MG63 (cell line): ENCODE data around the gene CPD. TPM values are rescaled to one million over a fixed set of nuclear protein-coding genes. Genes with fewer than 3 reads are reported as not detected.
A peak's percentile ranks its signal among the peaks of the same experiment; 100 is the strongest.

Experiments
- DNase-seq: peaks from one replicate; pipeline ENCODE4 v3.0.0-alpha.2; 2020
- H3K27me3 ChIP-seq: fragments of 250-450 bp; sonication (Bioruptor Pico); 2 replicates; pipeline ENCODE4 v1.5.1; 2020; ENCODE audit warnings: mild to moderate bottlenecking, moderate library complexity
- H3K36me3 ChIP-seq: fragments of 250-450 bp; sonication (Bioruptor Pico); 2 replicates; pipeline ENCODE4 v1.5.1; 2020; ENCODE audit warnings: mild to moderate bottlenecking, moderate library complexity
- H3K4me3 ChIP-seq: fragments of 250-450 bp; sonication (Bioruptor Pico); 2 replicates; pipeline ENCODE4 v1.5.1; 2020; ENCODE audit warnings: mild to moderate bottlenecking, moderate library complexity
- H3K9me3 ChIP-seq: fragments of 250-450 bp; sonication (Bioruptor Pico); 2 replicates; pipeline ENCODE4 v1.5.1; 2020; ENCODE audit warnings: mild to moderate bottlenecking, moderate library complexity
- total RNA-seq: library from RNA; depleted of rRNA; stranded (reverse); fragments of >200 nt; shearing (Covaris generic); gene quantifications from 2 replicates; pipeline ENCODE4 v1.2.3, GENCODE V29; 2014; ENCODE audit warnings: low replicate concordance

The CPD gene
- total RNA-seq, 1 experiment from 2014 or later, result 46.3 TPM

GRCh38 chr17:30376621-30377452 lies 1.9 kb upstream of the CPD start:
- Histone ChIP-seq H3K9me3 (no peaks in the 10 kb centered on the region), H3K36me3 (no peaks in the 10 kb centered on the region), H3K4me3 (no peak overlapping the region), H3K27me3 (no peaks in the 10 kb centered on the region)
- DNase-seq, result peak; percentile 28

DNA sequence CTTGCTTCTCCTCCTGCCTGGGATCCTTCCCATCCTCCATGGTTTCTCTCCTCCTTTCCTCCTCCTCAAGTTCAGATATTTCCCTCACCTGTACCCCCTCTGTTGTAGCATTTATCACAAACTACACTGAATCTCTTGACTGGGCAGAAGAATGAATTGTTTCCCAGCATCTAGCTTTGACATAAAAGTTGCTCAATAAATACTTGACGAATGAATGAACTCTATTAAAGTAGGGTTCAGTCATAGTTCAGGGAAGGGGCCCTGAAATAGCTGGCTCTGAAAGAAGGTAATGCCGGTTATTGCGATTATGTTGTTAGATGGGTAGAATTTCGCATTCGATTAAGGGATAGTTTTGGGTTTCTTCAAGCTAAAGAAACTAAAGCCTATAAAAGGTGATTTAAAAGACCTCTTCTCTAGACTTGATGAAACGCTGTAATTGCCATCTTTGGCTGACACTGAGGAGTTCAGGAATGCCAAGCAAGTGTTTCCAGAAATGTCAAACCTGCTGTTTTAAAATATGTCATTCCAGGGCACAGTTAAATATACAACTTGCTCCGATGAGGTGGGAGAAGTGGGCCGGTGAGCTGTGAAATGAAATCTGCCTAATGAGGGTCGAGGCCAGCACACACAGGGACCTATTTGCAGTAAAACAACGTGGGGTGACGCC lies 1.0 kb upstream of the CPD start:
- Histone ChIP-seq H3K36me3 (no peaks in the 10 kb centered on the region), H3K27me3 (no peaks in the 10 kb centered on the region), H3K4me3 (no peak overlapping the region; the same call in 1 of the 2 replicates), H3K9me3 (no peaks in the 10 kb centered on the region)
- no peak for DNase-seq

GRCh38 chr17:30378241-30378824 lies 394 bp upstream of the CPD start:
- H3K27me3 ChIP-seq, result no peaks in the 10 kb centered on the region
- H3K4me3 ChIP-seq, result peak overlapping the region; percentile 76
- no peaks in the 10 kb centered on the region for H3K9me3 ChIP-seq
- no peak for DNase-seq
- H3K36me3 ChIP-seq, result no peaks in the 10 kb centered on the region

- Histone ChIP-seq H3K4me3 (peak overlapping the region; percentile 76), H3K27me3 (no peaks in the 10 kb centered on the region), H3K9me3 (no peaks in the 10 kb centered on the region), H3K36me3 (no peaks in the 10 kb centered on the region)
- DNase-seq, result peak; percentile 35
These were observed 676 bp downstream of the CPD start for GRCh38 chr17:30379303-30379902.

GRCh38 chr17:30379903-30380381 lies 1.2 kb downstream of the CPD start:
- DNase-seq, result no peak
- peak overlapping the region; percentile 76 for H3K4me3 ChIP-seq

GRCh38 chr17:30380643-30381339 lies 2.1 kb downstream of the CPD start:
- no peaks in the 10 kb centered on the region; the same call in 1 of the 2 replicates for H3K36me3 ChIP-seq
- no peaks in the 10 kb centered on the region for H3K9me3 ChIP-seq
- no peaks in the 10 kb centered on the region for H3K27me3 ChIP-seq
- no peak for DNase-seq
- no peak overlapping the region; the same call in 1 of the 2 replicates for H3K4me3 ChIP-seq

More at GRCh38 chr17:30379903-30380381, 1.2 kb downstream of the CPD start:
- H3K27me3 ChIP-seq, result no peaks in the 10 kb centered on the region
- no peaks in the 10 kb centered on the region for H3K36me3 ChIP-seq
- no peaks in the 10 kb centered on the region for H3K9me3 ChIP-seq

DNA sequence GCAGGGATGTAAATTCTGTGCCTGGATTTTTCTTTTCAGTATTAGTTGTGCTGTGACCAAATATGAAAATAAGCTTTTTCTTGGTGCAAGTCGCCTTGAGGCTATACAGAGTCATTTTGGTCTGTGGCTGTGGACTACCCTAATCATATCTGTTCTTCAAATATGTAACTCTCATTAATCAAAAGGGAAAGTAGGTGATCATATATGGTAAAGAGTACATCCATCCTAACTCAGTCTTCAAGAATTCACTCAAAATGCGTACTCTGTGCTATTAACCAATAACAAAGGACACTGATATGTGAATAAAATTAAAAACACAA lies 2.6 kb downstream of the CPD start:
- Histone ChIP-seq H3K9me3 (no peaks in the 10 kb centered on the region), H3K4me3 (no peak overlapping the region)

GRCh38 chr17:30382345-30382744 lies 3.6 kb downstream of the CPD start:
- H3K27me3 ChIP-seq, result no peaks in the 10 kb centered on the region
- no peaks in the 10 kb centered on the region for H3K9me3 ChIP-seq
- DNase-seq, result no peak
- H3K36me3 ChIP-seq, result no peaks in the 10 kb centered on the region; the same call in 1 of the 2 replicates
- no peak overlapping the region for H3K4me3 ChIP-seq

More for the DNA sequence above, 2.6 kb downstream of the CPD start:
- H3K36me3 ChIP-seq, result no peaks in the 10 kb centered on the region; the same call in 1 of the 2 replicates
- no peaks in the 10 kb centered on the region for H3K27me3 ChIP-seq
- no peak for DNase-seq

DNA sequence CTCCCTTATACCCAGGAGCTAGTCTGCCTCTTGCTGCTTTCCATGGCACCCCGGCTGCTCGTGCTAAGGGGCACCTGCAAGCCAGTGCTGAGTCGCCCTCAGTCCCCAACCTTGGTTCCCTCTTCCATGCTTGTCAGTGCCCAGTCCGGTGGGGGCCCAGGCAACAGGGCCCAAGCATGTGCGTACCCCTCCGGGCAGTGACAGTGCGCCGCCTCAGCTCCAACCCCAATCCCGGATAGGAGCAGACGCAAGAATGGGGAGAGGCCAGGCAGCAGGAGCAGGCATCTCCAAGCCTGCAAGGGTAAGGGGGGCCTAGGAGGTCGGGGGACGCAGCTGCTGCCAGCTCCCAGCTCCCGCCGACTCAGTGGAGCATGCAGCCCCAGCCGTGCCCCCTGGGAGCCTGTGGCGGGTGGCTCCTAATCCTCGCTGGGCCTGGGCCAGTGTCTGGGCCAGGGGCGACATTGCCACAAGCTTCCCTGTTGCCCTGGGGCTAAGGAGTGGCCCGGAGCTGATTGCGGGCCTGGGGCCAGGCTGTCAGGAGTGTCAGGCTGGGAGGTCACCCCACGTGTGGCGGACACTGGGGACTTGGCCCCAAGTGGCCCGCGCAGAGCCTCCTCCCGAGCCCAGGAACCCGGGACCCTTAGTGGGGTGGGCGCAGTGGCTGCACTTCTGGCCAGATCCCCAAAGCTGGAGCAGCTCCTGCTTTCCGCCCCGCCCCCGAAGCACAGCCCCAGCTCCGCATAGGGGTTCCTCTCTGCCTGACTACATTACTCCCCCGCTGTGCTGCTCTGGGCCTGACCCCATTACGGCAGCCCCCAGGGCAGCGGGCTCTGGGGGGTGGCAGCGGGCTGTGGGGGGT lies 9.8 kb downstream of the CPD start:
- Histone ChIP-seq H3K36me3 (peaks cover 3% of the 10 kb centered on the region; the same call in 1 of the 2 replicates), H3K27me3 (no peaks in the 10 kb centered on the region), H3K4me3 (no peak overlapping the region), H3K9me3 (no peaks in the 10 kb centered on the region)
- DNase-seq, result no peak

DNA sequence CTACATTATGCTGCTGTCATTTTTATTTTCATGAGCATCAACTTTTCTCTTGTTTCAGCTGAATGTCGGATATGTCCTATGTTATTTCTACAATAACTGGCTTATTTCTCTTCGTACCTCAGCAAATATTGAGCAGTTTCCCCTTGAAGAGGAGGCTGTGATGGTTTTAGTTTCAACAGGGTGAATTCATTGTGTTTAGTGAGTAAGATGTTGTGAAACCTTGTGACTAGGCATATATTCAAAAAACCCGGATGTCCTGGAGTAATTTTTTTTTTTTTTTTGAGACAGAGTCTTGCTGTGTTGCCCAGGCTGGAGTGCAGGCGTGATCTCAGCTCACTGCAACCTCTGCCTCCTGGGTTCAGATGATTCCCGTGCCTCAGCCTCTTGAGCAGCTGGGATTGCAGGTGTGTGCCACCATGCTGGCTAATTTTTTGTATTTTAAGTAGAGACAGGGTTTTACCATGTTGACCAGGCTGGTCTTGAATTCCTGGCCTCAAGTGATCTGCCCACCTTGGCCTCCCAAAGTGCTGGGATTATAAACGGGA lies 11.1 kb downstream of the CPD start:
- Histone ChIP-seq H3K36me3 (peaks cover 3% of the 10 kb centered on the region; the same call in 1 of the 2 replicates), H3K9me3 (no peaks in the 10 kb centered on the region), H3K27me3 (no peaks in the 10 kb centered on the region), H3K4me3 (no peak overlapping the region)
- DNase-seq, result no peak

DNA sequence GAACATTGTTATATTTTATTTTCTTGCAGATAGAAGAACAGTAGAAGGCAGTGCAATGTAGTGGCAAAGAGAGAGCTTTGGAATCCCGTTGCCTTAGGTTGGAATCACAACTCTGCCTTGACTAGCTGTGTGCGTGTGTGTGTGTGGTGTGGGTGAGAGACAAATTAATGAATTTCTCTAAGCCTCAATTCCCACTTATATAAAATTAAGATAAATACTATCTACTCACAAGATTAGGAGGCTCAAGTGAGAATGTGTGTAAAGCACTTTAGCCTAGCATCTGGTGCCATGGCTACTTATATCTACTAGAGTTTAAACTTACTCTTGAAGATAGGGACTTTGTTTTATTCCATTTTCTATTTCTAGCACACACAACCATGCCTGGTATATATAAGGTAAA lies 12.8 kb downstream of the CPD start:
- no peak for DNase-seq
- Histone ChIP-seq H3K9me3 (no peaks in the 10 kb centered on the region), H3K36me3 (peaks cover 3% of the 10 kb centered on the region; the same call in 1 of the 2 replicates), H3K4me3 (no peak overlapping the region), H3K27me3 (no peaks in the 10 kb centered on the region)

GRCh38 chr17:30393491-30393890 lies 14.8 kb downstream of the CPD start:
- DNase-seq, result no peak
- H3K9me3 ChIP-seq, result no peaks in the 10 kb centered on the region
- H3K4me3 ChIP-seq, result no peak overlapping the region
- H3K36me3 ChIP-seq, result peaks cover 3% of the 10 kb centered on the region; the same call in 1 of the 2 replicates
- no peaks in the 10 kb centered on the region for H3K27me3 ChIP-seq

DNA sequence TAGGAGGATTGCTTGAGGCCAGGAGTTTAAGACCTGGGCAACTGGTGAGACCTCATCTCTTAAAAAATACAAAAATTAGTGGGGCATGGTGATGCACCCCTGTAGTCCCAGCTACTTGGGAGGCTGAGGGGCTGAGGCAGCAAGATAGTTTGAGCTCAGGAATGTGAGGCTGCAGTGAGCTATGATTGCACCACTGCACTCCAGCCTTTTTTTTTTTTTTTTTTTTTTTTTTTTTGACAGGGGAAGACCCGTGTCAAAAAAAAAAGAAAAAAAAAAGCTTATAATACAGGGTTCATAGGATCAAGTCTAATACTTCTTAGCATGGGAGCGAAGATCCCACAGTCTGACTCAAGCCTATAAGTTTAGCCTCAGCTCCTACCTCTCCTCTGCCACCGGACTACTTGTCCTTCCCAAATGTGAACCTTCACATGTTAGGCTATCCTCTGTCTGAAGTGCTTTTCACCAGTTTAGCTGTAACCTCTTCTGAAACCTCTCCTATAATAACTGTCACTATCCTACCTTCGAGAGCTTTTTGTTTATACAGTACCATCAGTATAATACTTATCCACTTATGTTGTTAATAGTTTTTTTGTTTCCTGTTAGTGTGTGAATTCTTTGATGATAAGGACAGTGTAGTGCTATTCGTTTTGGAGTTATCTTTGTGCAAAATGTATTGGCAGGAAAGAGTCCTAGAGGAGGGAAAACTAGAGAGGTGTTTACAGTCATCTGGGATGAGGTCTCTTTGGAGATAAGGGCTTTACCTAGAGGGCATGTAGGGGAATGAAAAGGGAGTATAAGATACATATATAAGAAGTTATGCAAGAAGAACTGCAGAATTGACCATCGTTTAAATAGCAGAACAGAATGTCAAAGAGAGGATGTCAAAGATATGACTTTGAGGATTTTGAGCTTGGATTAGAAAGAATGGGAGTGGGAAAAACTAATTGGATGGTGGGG lies 15.5 kb downstream of the CPD start:
- DNase-seq, result no peak
- Histone ChIP-seq H3K36me3 (peaks cover 3% of the 10 kb centered on the region; the same call in 1 of the 2 replicates), H3K4me3 (no peak overlapping the region), H3K27me3 (no peaks in the 10 kb centered on the region), H3K9me3 (no peaks in the 10 kb centered on the region)

DNA sequence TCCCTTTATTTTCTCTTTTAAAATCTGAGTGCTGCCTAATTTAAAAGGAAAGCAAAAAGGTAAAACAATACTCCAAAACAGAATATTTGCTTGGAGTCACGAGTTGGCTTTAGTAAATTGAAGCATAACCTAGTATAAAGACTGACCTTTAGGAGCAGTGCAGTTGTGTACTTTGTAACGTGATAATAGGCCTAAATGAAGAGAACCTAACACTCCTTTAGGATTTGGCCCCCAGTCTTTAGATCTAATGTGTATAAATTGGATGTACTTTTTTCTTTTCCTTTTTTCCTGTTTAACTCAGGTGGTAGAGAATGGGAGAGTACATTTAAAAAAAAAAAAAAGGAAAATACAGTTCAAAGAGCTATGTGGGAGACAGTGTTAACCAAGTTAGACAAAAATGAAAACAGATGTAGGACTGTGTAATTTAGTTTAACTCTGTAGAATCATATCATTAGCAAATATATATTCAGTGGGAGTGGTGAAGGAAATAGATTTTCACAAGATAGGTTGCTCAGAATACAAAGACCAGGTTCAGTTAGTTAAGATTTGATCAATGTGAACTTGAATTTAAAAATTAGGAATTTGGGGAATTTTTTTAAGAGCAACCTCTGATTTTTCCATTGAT lies 16.8 kb downstream of the CPD start:
- DNase-seq, result no peak
- Histone ChIP-seq H3K36me3 (peaks cover 3% of the 10 kb centered on the region; the same call in 1 of the 2 replicates), H3K27me3 (no peaks in the 10 kb centered on the region), H3K4me3 (no peak overlapping the region), H3K9me3 (no peaks in the 10 kb centered on the region)
